Kidney epithelial cell (primary cell): ENCODE results near the gene SEMA7A. TPM values are rescaled to one million over a fixed set of nuclear protein-coding genes. Genes with fewer than 3 reads are reported as not detected.

Source experiments
- DNase-seq: peaks from one replicate; pipeline ENCODE4 v3.0.0-alpha.2; 2010; ENCODE audit warnings: low read depth
- H3K27me3 ChIP-seq: 2 replicates; pipeline ENCODE4 v1.6.0; 2011; ENCODE audit warnings: low read length; ENCODE audit not compliant: control insufficient read depth, insufficient read depth
- H3K36me3 ChIP-seq: 2 replicates; pipeline ENCODE4 v1.5.1; 2011; ENCODE audit warnings: low read length; ENCODE audit not compliant: control insufficient read depth, insufficient read depth
- H3K4me3 ChIP-seq: 2 replicates; pipeline ENCODE4 v1.5.1; 2011; ENCODE audit warnings: low read depth, mild to moderate bottlenecking, control low read depth, low read length
- CTCF ChIP-seq: IDR thresholded peaks from 2 replicates; pipeline ENCODE4 v1.5.1; 2011; ENCODE audit warnings: mild to moderate bottlenecking, moderate library complexity, low read length, control low read depth, inconsistent platforms; ENCODE audit not compliant: insufficient read depth, poor library complexity, severe bottlenecking
- total RNA-seq: library from RNA; depleted of rRNA; stranded (reverse); fragments of >200 nt; gene quantifications from 2 replicates; pipeline ENCODE4 v1.2.3, GENCODE V29; 2015

SEMA7A gene
- total RNA-seq, 1 donor from 2014 or later: 289 TPM

GRCh38 chr15:74374648-74375302 is 59.0 kb downstream of the SEMA7A start:
- no peak for TF ChIP-seq CTCF
- peaks cover 2% of the 10 kb centered on the region for H3K27me3 ChIP-seq
- H3K4me3 ChIP-seq: peak overlapping the region; percentile 45
- no peak for DNase-seq
- no peaks in the 10 kb centered on the region for H3K36me3 ChIP-seq

GRCh38 chr15:74373731-74374647 is 59.8 kb downstream of the SEMA7A start:
- no peak for DNase-seq
- no peaks in the 10 kb centered on the region for H3K36me3 ChIP-seq
- peak; percentile 84 for TF ChIP-seq CTCF

GRCh38 chr15:74373056-74373650 is 60.6 kb downstream of the SEMA7A start:
- TF ChIP-seq CTCF: no peak
- Histone ChIP-seq H3K27me3 (peaks cover 2% of the 10 kb centered on the region), H3K4me3 (no peak overlapping the region)

More at GRCh38 chr15:74373731-74374647, 59.8 kb downstream of the SEMA7A start:
- H3K27me3 ChIP-seq: peaks cover 2% of the 10 kb centered on the region
- peak overlapping the region; percentile 45 for H3K4me3 ChIP-seq

GRCh38 chr15:74370471-74370870 is 63.3 kb downstream of the SEMA7A start:
- Histone ChIP-seq H3K4me3 (no peak overlapping the region), H3K27me3 (peaks cover 2% of the 10 kb centered on the region), H3K36me3 (no peaks in the 10 kb centered on the region)
- no peak for TF ChIP-seq CTCF
- DNase-seq: no peak

More at GRCh38 chr15:74373056-74373650, 60.6 kb downstream of the SEMA7A start:
- DNase-seq: no peak
- H3K36me3 ChIP-seq: no peaks in the 10 kb centered on the region

DNA sequence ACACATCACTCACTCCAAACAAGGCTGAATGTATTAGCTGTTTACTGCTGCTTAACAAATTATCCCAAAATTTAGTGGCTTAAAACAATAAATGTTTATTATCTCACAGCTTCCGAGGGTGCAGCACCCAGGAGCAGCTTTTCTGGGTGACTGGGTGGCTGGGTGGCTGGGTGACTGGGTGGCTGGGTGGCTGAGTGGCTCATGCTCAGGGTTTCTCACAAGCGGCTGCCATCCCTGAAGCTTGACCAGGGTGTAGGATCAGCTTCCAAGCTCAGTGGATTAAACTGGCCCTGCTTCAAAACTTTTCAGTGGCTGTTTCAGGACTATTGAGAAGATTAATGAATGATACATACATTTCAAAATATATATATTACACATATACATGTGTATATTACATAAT is 64.0 kb downstream of the SEMA7A start:
- no peaks in the 10 kb centered on the region for H3K36me3 ChIP-seq
- no peak for DNase-seq
- no peak for TF ChIP-seq CTCF
- H3K27me3 ChIP-seq: peaks cover 2% of the 10 kb centered on the region
- no peak overlapping the region for H3K4me3 ChIP-seq
